Activated effector memory CD4-positive, alpha-beta T cell treated with anti-CD3 and anti-CD28 coated beads, Interleukin-2, amount 50 U/mL, for 16 hours (primary cell): ENCODE results near the gene FBXO15.

Source experiments
- DNase-seq: peaks from one replicate; pipeline ENCODE4 v3.0.0-alpha.2; 2020

Gene FBXO15

DNA sequence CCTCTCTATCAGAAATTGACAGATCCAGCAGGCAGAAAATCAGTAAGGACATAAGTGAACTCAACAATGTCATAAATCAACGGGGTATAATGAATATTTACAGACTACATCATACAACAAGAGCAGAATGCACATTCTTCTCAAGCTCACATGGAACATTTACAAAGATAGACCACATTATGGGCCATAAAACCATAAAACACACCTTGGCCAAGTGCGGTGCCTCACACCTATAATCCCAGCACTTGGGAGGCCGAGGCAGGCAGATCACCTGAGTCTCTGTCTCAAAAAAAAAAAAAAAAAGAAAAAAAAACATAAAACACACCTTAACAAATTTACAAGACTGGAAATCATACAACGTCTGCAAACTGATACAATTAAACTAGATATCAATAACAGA, 36.7 kb downstream of the FBXO15 start:
- DNase-seq: no peak

DNA sequence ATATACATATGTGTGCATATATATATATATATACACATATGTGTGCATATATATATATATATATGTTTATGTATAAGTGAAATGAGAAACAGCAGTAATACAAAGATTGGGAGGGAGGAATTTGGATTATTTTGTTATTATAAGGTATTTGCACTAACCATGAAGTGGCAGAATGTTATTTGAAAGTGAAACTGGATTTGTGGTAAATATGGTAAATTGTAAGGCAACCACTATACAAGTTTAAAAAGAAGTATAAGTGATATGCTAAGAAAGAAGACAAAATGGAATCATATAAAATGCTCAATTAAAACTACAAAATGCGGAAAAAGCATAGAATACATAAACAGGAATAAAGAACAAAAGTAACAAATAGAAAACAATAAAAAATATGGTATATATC, 37.5 kb downstream of the FBXO15 start:
- DNase-seq: no peak

DNA sequence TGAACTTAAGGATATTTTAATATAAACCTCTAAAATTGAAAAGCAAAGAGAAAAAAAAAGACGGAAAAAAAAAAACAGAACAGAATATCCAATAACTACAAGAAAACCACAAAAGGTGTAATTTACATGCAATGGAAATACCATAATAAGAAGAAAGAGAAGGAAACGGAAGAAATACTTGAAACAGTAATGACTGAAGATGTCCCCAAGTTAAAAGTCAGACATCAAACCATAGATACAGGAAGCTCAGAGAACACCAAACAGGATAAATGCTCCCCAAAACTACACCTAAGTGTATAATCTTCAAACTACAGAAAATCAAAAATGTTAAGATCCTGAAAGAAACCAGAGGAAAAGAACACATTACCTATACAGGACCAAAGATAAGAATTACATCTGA, 39.2 kb downstream of the FBXO15 start:
- no peak for DNase-seq

GRCh38 chr18:74097803-74098202, 49.8 kb downstream of the FBXO15 start:
- DNase-seq: no peak

DNA sequence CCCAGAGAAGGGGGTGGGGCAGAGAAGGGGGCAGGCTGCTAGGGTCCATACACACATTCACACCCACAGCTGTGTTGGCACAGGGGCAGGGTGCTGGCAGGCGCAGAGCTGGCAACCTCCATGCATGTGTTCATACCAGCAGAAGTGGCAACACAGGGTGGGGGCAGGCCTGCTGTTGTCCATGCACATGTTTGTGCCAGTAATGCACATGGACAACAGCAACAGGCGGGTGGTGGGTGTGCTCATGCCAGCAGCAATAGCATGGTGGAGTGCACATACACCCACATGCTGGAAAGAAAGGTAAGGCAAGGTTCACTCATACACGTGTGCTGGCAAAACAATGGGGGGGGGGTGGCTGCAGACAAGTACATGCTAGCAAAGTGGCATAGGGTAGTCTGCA, 54.7 kb downstream of the FBXO15 start:
- DNase-seq: no peak

GRCh38 chr18:74084184-74084855, 63.3 kb downstream of the FBXO15 start:
- DNase-seq: no peak

DNA sequence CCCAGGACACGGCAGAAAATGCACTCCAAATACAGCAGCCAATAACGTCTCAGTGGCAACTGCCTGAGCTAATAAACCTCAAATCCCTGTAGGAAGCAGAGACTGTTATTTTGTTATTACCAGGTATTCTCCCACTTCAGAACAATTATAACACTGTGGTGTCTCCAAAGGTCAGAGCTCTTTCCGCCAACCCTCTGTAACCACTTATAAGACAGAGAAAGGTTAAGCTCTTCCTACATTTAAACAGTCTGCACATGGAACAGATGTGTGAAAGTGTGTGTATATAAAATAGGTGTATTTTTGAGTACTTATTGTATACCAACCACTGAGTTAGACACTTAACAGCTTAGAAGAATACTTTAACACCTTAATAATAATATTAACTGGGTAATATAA, 64.1 kb downstream of the FBXO15 start:
- no peak for DNase-seq

DNA sequence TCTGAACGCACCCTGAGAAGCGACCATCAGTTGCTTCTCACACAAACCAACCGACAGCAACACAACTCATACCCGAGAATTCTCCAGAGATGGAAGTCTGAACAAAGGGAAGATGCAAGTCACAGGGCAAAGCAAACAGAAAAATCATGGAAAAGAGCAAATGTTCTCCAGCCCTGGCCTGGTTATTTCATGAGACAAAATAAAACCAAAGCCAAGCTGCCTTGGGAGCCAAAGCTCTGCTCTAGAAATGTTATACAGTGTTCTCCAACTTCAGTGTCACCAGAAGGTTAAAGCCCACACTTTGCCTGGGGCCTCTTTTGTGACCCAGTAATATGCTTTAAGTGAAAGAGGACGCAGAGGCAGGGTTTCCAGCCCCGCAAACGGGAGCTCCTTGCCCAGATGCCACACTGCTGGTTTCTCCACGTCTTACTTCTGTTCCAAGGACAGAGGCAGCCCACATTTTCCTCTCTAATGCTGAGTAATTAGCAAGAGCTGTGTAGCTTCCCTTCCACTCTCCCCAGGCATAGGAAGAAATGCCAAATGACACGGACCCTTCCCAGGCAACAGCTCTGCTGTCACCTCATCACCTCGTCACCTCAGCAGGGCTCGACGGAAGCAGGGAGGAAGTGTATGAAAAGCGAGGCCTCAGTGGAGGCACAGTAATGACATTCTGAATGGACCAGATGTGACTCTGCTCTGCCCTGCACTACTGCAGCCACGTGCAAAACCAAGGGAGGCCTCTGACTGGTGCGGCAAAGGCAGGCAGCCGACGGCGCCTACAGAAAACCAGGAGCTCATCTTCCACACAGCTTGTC, 64.7 kb downstream of the FBXO15 start:
- no peak for DNase-seq

GRCh38 chr18:74081966-74082741, 65.5 kb downstream of the FBXO15 start:
- peak; percentile 81 for DNase-seq

DNA sequence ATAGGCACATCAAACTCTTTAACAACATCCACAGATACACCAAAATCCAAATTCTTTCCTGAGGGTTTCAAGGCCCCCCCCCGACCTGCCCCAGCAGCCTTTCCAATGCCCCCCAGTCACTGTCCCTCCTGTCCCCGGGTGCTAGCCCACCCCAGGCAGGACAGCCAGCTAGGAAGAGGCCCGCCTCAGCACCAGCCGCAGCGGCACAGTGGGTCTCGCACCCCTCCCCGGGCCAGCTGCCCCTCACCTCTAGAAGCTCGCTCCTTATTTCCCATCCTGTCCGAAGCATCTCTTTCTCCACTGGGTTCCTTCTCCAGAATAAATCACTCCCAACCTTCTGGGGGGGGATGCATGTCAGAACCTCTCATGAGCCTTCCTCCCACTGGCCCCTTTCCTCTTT, 69.4 kb downstream of the FBXO15 start:
- DNase-seq: no peak

DNA sequence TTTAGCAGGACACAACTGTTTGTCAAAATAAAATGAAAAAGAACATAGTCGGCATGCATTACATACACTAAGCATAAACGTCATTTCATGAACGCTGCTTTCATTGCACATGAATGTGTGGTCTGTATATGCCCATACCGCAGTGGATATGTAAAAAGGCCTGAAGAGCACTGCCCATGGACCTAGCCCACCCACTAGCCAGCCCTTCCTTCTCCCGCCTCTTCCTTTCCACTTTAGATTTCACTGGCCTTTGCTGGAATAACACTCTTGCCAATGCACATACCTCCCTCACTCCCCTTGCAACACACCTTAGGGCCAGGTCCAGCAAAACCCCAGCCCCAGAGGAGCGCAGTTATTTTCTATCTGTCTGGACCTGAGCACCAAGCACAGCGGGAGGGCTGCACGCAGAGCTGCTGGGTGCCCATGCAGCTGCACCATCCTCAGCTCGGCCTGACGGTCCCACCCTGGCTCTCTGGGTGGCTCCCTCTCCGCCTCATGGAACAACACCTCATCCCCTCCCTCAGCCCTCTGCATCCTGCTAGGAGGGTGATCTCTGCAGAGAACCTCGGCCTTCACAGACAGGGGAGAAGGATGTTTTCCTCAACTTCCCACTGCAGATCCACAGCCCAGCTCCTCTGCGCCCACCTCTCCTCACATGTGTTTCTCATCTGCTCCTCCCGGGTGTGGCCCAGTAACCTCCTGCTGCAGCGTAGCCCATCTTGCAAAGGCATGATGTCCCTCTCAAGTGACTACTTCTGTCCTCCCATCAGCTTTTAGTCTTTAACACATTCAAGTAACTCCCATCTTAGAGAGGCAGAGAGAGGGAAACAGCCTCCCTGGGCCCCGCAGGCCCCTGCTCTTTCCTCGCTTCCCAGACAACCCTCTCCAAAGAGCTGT, 72.7 kb downstream of the FBXO15 start:
- DNase-seq: no peak

GRCh38 chr18:74073957-74074667, 73.5 kb downstream of the FBXO15 start:
- no peak for DNase-seq

DNA sequence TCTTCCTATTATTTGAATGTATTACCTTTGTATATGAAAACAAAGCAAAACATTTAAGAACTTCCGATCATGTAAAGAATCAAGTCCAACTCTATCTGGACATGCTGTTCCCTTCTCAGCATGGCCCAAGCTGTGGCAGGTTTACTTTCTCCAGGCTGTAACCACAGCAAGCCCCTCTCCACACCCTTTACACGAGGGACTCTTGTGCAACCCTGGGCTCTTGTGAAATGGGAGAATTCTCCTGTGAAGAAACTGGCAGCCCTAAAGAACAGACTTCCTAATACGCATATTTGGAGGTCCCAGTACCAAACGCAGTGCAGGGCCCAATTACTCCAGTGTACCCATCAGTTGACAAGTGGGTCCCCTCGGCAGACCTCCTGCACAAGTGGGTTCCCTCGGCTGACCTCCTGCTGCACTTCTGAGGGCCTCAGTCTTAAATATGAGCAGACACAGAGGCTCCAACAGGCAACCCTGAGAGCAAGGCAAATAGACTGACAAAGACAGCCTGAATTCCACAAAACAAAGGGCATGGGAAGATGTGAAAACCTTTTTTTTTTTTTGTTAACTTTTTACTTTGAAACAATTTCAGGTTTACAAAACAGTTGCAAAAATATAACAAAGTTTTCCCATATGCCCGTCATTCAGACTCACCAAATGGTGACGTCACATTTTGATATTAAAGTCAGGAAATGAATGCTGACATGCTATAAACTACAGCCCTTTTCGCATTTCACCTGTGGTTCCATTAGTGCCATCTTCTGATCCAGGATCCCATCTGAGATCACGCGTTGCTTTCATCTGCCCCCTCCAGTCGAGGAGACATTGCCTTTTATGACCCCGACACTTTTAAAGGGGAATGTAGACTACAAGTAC, 78.2 kb downstream of the FBXO15 start:
- no peak for DNase-seq

DNA sequence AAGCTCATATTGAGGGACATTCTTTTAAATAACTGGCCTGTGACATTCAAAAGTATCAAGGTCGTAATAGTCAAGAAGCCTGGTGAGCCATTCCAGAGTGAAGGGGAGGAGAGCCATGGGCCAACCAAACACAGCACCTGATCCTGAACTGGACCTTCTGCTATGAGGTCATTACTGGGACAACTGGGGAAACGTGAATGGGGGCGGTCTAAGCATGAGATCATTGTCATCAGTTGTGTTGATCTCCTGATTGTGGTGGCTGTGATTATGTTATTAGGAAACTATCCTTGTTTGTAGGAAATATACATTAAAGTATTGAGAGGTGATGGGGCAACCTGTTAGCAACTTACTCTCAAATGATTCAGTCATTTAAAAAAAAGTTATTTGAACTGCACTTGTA, 79.3 kb downstream of the FBXO15 start:
- no peak for DNase-seq

GRCh38 chr18:74066018-74066417, 81.6 kb downstream of the FBXO15 start:
- no peak for DNase-seq

- no peak for DNase-seq
These were observed 82.3 kb downstream of the FBXO15 start for GRCh38 chr18:74065366-74065765.

GRCh38 chr18:74064510-74064909, 83.1 kb downstream of the FBXO15 start:
- peak; percentile 66 for DNase-seq

GRCh38 chr18:74063557-74063956, 84.1 kb downstream of the FBXO15 start:
- DNase-seq: no peak

- no peak for DNase-seq
These were observed 84.6 kb downstream of the FBXO15 start for GRCh38 chr18:74063023-74063422.

DNA sequence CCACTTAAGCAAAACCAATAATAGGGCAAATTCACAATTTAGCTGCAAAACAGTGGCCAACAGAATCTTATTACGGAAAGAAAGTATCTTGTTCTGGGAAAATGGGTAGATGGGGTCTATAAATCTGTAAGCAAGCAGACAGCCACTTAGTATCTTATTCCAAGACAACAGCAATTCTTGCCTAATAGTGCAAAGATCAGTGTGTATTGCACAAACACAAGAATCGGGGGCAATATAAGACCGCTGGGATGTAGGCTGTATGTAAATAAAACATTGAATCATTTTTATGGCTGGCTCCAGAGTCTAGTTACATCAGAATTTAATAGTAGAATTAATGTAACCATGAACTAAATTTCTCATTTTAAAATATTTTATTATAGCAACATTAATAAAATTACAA, 85.6 kb downstream of the FBXO15 start:
- DNase-seq: no peak

GRCh38 chr18:74060579-74060978, 87.1 kb downstream of the FBXO15 start:
- DNase-seq: no peak
